PC-9 (cell line): Measurements from ENCODE around the gene PKD2L1. TPM values are rescaled to one million over a fixed set of nuclear protein-coding genes. Genes with fewer than 3 reads are reported as not detected.

ENCODE experiments used
- BruUV-seq: library from RNA; stranded (reverse); fragments of 400-500 nt; replicated peaks from 2 replicates; lab custom pipeline; 2021; lab: Mats Ljungman, UMichigan
- CTCF ChIA-PET: fragments of 300-600 bp; sonication (Branson Sonifier 250); formaldehyde crosslinking; loops from one replicate; lab custom pipeline; 2022; ENCODE audit warnings: antibody characterized with exemption; lab: Charles Lee
- POLR2A ChIA-PET: fragments of 300-600 bp; sonication (Branson Sonifier 250); formaldehyde crosslinking; loops from one replicate; lab custom pipeline; 2022; ENCODE audit warnings: antibody characterized with exemption; ENCODE audit not compliant: unreplicated experiment; lab: Charles Lee
- DNase-seq, 2 experiments: peaks; one replicate each; pipeline versions ENCODE4 v3.0.0 to v3.0.0-alpha.2; 2015 to 2022; ENCODE audit warnings: mixed read lengths in 1 of 2
- H2AFZ ChIP-seq: fragments of 200-600 bp; sonication (generic); 2 replicates; pipeline ENCODE4 v1.8.1; 2017; ENCODE audit warnings: antibody characterized with exemption
- H3F3A ChIP-seq: fragments of 200-600 bp; sonication (generic); 2 replicates; pipeline ENCODE4 v1.8.1; 2017; ENCODE audit warnings: antibody characterized with exemption, mild to moderate bottlenecking, low read depth; ENCODE audit not compliant: insufficient read depth
- H3K27ac ChIP-seq: fragments of 200-600 bp; sonication (generic); 2 replicates; pipeline ENCODE4 v1.6.1; 2016; ENCODE audit warnings: mixed run types
- H3K27me3 ChIP-seq: fragments of 200-600 bp; sonication (generic); 2 replicates; pipeline ENCODE4 v1.6.1; 2016; ENCODE audit warnings: low read depth, mixed run types; ENCODE audit not compliant: insufficient read depth
- H3K36me3 ChIP-seq: fragments of 200-600 bp; sonication (generic); 2 replicates; pipeline ENCODE4 v1.6.1; 2016; ENCODE audit warnings: low read depth, mixed run types
- H3K4me1 ChIP-seq: fragments of 200-600 bp; sonication (generic); replicated peaks from 2 replicates; pipeline ENCODE4 v1.6.1; 2016; ENCODE audit warnings: mixed run types; ENCODE audit not compliant: insufficient read depth
- H3K4me2 ChIP-seq: fragments of 200-600 bp; sonication (generic); 2 replicates; pipeline ENCODE4 v1.6.1; 2017; ENCODE audit warnings: mixed run types
- H3K4me3 ChIP-seq: fragments of 200-600 bp; sonication (generic); 2 replicates; pipeline ENCODE4 v1.6.1; 2016; ENCODE audit warnings: mixed run types
- H3K79me2 ChIP-seq: fragments of 200-600 bp; sonication (generic); 2 replicates; pipeline ENCODE4 v1.6.1; 2017; ENCODE audit warnings: low read depth, mixed run types
- H3K9me2 ChIP-seq: fragments of 200-600 bp; sonication (generic); 2 replicates; pipeline ENCODE4 v1.8.1; 2017; ENCODE audit warnings: mild to moderate bottlenecking; ENCODE audit not compliant: insufficient read depth
- H3K9me3 ChIP-seq: fragments of 200-600 bp; sonication (generic); 2 replicates; pipeline ENCODE4 v1.8.1; 2016; ENCODE audit warnings: low read depth; ENCODE audit not compliant: insufficient read depth
- H4K20me1 ChIP-seq: fragments of 200-600 bp; sonication (generic); 2 replicates; pipeline ENCODE4 v1.8.1; 2017; ENCODE audit not compliant: insufficient read depth
- CTCF ChIP-seq: fragments of 200-600 bp; sonication (generic); conservative IDR thresholded peaks from 2 replicates; pipeline ENCODE4 v1.6.1; 2017; ENCODE audit warnings: mixed run types, antibody characterized with exemption, mild to moderate bottlenecking, moderate library complexity
- EZH2 ChIP-seq: fragments of 200-600 bp; sonication (generic); IDR thresholded peaks from 2 replicates; pipeline ENCODE4 v1.8.0; 2017; ENCODE audit warnings: antibody characterized with exemption, low read depth
- intact Hi-C: fragments of 100-400 bp; cut with micrococcal nuclease; formaldehyde crosslinking; loops from one replicate; pipeline ENCODE4 v1.10.0; 2022; ENCODE audit not compliant: unreplicated experiment
- total RNA-seq: library from RNA; stranded (reverse); gene quantifications from 2 replicates; pipeline ENCODE4 v1.2.3, GENCODE V29; 2021

The PKD2L1 gene
- total RNA-seq, 1 experiment from 2014 or later: not detected

- no peak overlapping the region for H3K4me2 ChIP-seq
- H3F3A ChIP-seq: no peaks in the 10 kb centered on the region
- no TSS peak for BruUV-seq
- DNase-seq: no peak
- TF ChIP-seq CTCF (no peak), EZH2 (no peak)
- no peaks in the 10 kb centered on the region for H3K9me2 ChIP-seq
- no peaks in the 10 kb centered on the region for H3K9me3 ChIP-seq
- H4K20me1 ChIP-seq: no peaks in the 10 kb centered on the region
- intact Hi-C loops: no loop called here
- H3K4me3 ChIP-seq: no peak overlapping the region
- H3K79me2 ChIP-seq: no peaks in the 10 kb centered on the region
- H3K36me3 ChIP-seq: no peaks in the 10 kb centered on the region
- ChIA-PET CTCF (interaction anchor here (0.6 kb wide), 2 partner anchors 26 to 405 kb away, joined by 5 to 12 read pairs; no protein-coding TSS in a partner anchor), POLR2A (no interaction called here)
- peaks cover 40% of the 10 kb centered on the region for H3K27me3 ChIP-seq
- H3K27ac ChIP-seq: no peak overlapping the region
- no peak overlapping the region for H2AFZ ChIP-seq
- no peaks in the 10 kb centered on the region; the same call in 1 of the 2 replicates for H3K4me1 ChIP-seq
Measured at GRCh38 chr10:100311298-100311697, 18.7 kb downstream of the PKD2L1 start.

GRCh38 chr10:100307684-100308083 is 22.3 kb downstream of the PKD2L1 start:
- CTCF ChIA-PET: no interaction called here
- DNase-seq: no peak
- Histone ChIP-seq H3K36me3 (no peaks in the 10 kb centered on the region), H3K27ac (no peak overlapping the region), H2AFZ (no peak overlapping the region), H4K20me1 (no peaks in the 10 kb centered on the region), H3K27me3 (peaks cover 20% of the 10 kb centered on the region; the same call in 1 of the 2 replicates), H3K4me3 (no peak overlapping the region), H3K4me2 (no peak overlapping the region), H3K4me1 (no peaks in the 10 kb centered on the region; the same call in 1 of the 2 replicates), H3K79me2 (no peaks in the 10 kb centered on the region), H3F3A (no peaks in the 10 kb centered on the region), H3K9me2 (no peaks in the 10 kb centered on the region), H3K9me3 (no peaks in the 10 kb centered on the region)
- POLR2A ChIA-PET: no interaction called here
- intact Hi-C loops: loop anchor here (10.0 kb wide), 1 partner anchor 207 kb away; the partner anchor contains the start of gene SEC31B
- TF ChIP-seq CTCF (no peak), EZH2 (no peak)
- BruUV-seq: no TSS peak

GRCh38 chr10:100306861-100307260 is 23.2 kb downstream of the PKD2L1 start:
- Histone ChIP-seq H3K27ac (no peak overlapping the region), H3K9me2 (no peaks in the 10 kb centered on the region), H3K27me3 (peaks cover 13% of the 10 kb centered on the region; the same call in 1 of the 2 replicates), H3K4me1 (no peaks in the 10 kb centered on the region; the same call in 1 of the 2 replicates), H3K4me3 (no peak overlapping the region), H4K20me1 (no peaks in the 10 kb centered on the region), H3K36me3 (no peaks in the 10 kb centered on the region), H3F3A (no peaks in the 10 kb centered on the region), H3K79me2 (no peaks in the 10 kb centered on the region), H3K4me2 (no peak overlapping the region), H2AFZ (no peak overlapping the region), H3K9me3 (no peaks in the 10 kb centered on the region)
- CTCF ChIA-PET: no interaction called here
- TF ChIP-seq CTCF: no peak
- POLR2A ChIA-PET: no interaction called here
- no peak for DNase-seq
- no TSS peak for BruUV-seq
- intact Hi-C loops: loop anchor here (10.0 kb wide), 1 partner anchor 208 kb away; the partner anchor contains the start of gene SEC31B
